GM12891 (cell line): Measurements from ENCODE around the gene NPIPA1.
"Not testable (repeated sequence)": the region's sequence is repeated elsewhere in the genome, so short reads cannot be mapped to it uniquely, and the experiment has no call there.

Experiments
- PAX5 ChIP-seq: IDR thresholded peaks from 2 replicates; pipeline ENCODE4 v1.6.1; 2011; ENCODE audit warnings: low read length, moderate library complexity, mild to moderate bottlenecking; ENCODE audit not compliant: insufficient read depth, severe bottlenecking
- POLR2A ChIP-seq: IDR thresholded peaks from 2 replicates; pipeline ENCODE4 v1.6.1; 2011; ENCODE audit warnings: low read depth, low read length, control low read depth
- POLR2AphosphoS5 ChIP-seq: IDR thresholded peaks from 2 replicates; pipeline ENCODE4 v1.6.1; 2011; ENCODE audit warnings: low read depth, low read length, control low read depth
- POU2F2 ChIP-seq: IDR thresholded peaks from 2 replicates; pipeline ENCODE4 v1.6.1; 2011; ENCODE audit warnings: low read depth, mild to moderate bottlenecking, control low read depth, low read length, moderate library complexity
- SPI1 ChIP-seq: IDR thresholded peaks from 2 replicates; pipeline ENCODE4 v1.6.1; 2011; ENCODE audit warnings: low read depth, low read length, control low read depth
- TAF1 ChIP-seq: IDR thresholded peaks from 2 replicates; pipeline ENCODE4 v1.6.1; 2011; ENCODE audit warnings: low read depth, low read length, control low read depth

DNA sequence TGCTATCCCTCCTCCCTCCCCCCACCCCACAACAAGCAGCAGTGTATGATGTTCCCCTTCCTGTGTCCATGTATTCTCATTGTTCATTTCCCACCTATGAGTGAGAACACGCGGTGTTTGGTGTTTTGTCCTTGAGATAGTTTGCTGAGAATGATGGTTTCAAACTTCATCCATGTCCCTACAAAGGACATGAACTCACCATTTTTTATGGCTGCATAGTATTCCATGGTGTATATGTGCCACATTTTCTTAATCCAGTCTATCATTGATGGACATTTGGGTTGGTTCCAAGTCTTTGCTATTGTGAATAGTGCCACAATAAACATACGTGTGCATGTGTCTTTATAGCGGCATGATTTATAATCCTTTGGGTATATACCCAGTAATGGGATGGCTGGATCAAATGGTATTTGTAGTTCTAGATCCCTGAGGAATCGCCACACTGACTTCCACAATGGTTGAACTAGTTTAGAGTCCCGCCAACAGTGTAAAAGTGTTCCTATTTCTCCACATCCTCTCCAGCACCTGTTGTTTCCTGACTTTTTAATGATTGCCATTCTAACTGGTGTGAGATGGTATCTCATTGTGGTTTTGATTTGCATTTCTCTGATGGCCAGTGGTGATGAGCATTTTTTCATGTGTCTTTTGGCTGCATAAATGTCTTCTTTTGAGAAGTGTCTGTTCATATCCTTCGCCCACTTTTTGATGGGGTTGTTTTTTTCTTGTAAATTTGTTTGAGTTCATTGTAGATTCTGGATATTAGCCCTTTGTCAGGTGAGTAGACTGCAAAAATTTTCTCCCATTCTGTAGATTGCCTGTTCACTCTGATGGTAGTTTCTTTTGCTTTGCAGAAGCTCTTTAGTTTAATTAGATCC is 56.3 kb downstream of the NPIPA1 start:
- TF ChIP-seq POLR2AphosphoS5, POLR2A, TAF1, POU2F2, SPI1, PAX5: not testable (repeated sequence)
